Endodermal cell (in vitro differentiated cells): ENCODE measurements around the gene ADIPOR1. TPM values are rescaled to one million over a fixed set of nuclear protein-coding genes. Genes with fewer than 3 reads are reported as not detected.

ENCODE experiments used
- total RNA-seq, 2 donors: library from RNA; stranded (reverse); fragmentation: NEBNext Ultra II Directional in 1 of 2; extraction: Animal tissue kit (Norgen Biotek cat#: 25700) in 1 of 2; gene quantifications; 2 replicates in 1 of 2; 3 replicates in 1 of 2; pipeline ENCODE4 v1.2.1, GENCODE V29; 2021

ADIPOR1 gene
- total RNA-seq, 2 donors from 2014 or later = 68.1 to 79.7 TPM

Other genes with a start within 250 kb of the ADIPOR1 start
- gene SYT2, start 247.9 kb downstream of the ADIPOR1 start, total RNA-seq = 1 to 10 TPM; 2.9 to 4.4 TPM
- gene KDM5B, start 149.9 kb downstream of the ADIPOR1 start, total RNA-seq = 100 to 1,000 TPM; 207 to 219 TPM
- gene PCAT6, start 147.4 kb downstream of the ADIPOR1 start, total RNA-seq = 1 to 10 TPM; 2.3 to 5.0 TPM
- 1 to 10 TPM; 7.8 to 8.2 TPM for gene RABIF, start 69.2 kb downstream of the ADIPOR1 start, total RNA-seq
- gene KLHL12, start 31.1 kb downstream of the ADIPOR1 start, total RNA-seq = 10 to 100 TPM; 34.4 to 39.4 TPM
- gene CYB5R1, start 8.9 kb upstream of the ADIPOR1 start, total RNA-seq = 10 to 100 TPM; 15.7 to 18.0 TPM
- gene TMEM183A, start 49.1 kb upstream of the ADIPOR1 start, total RNA-seq = 10 to 100 TPM; 88.9 to 89.7 TPM
- gene PPFIA4, start 68.2 kb upstream of the ADIPOR1 start, total RNA-seq = 10 to 100 TPM in 1 of 2 donors, 1 to 10 TPM in 1; 8.4 to 12.1 TPM
- gene MYOG, start 127.7 kb upstream of the ADIPOR1 start, total RNA-seq = not detected
- gene ADORA1, start 169.4 kb upstream of the ADIPOR1 start, total RNA-seq = 1 to 10 TPM; 2.0 to 2.1 TPM
- not detected for gene MYBPH, start 217.5 kb upstream of the ADIPOR1 start, total RNA-seq
- 1 to 10 TPM in 1 of 2 donors, under 1 TPM in 1; 0.18 to 1.1 TPM for gene CHI3L1, start 228.4 kb upstream of the ADIPOR1 start, total RNA-seq